NCI-H1417 treated with DMSO at 0.1 percent for 48 hours (cell line): ENCODE results near the gene TOR4A.

Experiments
- DNase-seq: peaks from one replicate; lab custom pipeline; 2025; lab: John Stamatoyannopoulos, UW

Gene TOR4A

GRCh38 chr9:137271696-137272076 lies 5.8 kb upstream of the TOR4A start:
- no peak for DNase-seq

- no peak for DNase-seq
These were observed 5.1 kb upstream of the TOR4A start for GRCh38 chr9:137272241-137273094.

GRCh38 chr9:137273095-137273490 lies 4.4 kb upstream of the TOR4A start:
- no peak for DNase-seq

- DNase-seq: no peak
These were observed 3.8 kb upstream of the TOR4A start for GRCh38 chr9:137273611-137274320.

GRCh38 chr9:137275203-137275587 lies 2.3 kb upstream of the TOR4A start:
- no peak for DNase-seq

- no peak for DNase-seq
These were observed 1.7 kb upstream of the TOR4A start for GRCh38 chr9:137275588-137276472.

GRCh38 chr9:137276473-137277328 lies 825 bp upstream of the TOR4A start:
- DNase-seq: no peak

GRCh38 chr9:137278061-137278701 lies 655 bp downstream of the TOR4A start:
- no peak for DNase-seq

- no peak for DNase-seq
These were observed 1.5 kb downstream of the TOR4A start for GRCh38 chr9:137278721-137279711.

GRCh38 chr9:137279741-137280473 lies 2.4 kb downstream of the TOR4A start:
- no peak for DNase-seq

- no peak for DNase-seq
These were observed 3.2 kb downstream of the TOR4A start for GRCh38 chr9:137280474-137281344.

- no peak for DNase-seq
These were observed 4.0 kb downstream of the TOR4A start for GRCh38 chr9:137281345-137282116.

- DNase-seq: no peak
These were observed 9.5 kb downstream of the TOR4A start for GRCh38 chr9:137286975-137287383.

- DNase-seq: no peak
These were observed 15.6 kb downstream of the TOR4A start for GRCh38 chr9:137293094-137293481.

GRCh38 chr9:137293482-137294090 lies 16.1 kb downstream of the TOR4A start:
- no peak for DNase-seq

- no peak for DNase-seq
These were observed 16.7 kb downstream of the TOR4A start for GRCh38 chr9:137294091-137294680.
